GM19239 (cell line): ENCODE measurements around the gene TTC33.
"Not testable (repeated sequence)": the region's sequence is repeated elsewhere in the genome, so short reads cannot be mapped to it uniquely, and the experiment has no call there.

ENCODE experiments used
- DNase-seq: peaks from one replicate; pipeline ENCODE4 v3.0.0; 2011; ENCODE audit warnings: low spot score; ENCODE audit not compliant: insufficient read length
- FAIRE-seq: peaks from 2 replicates; lab custom pipeline; 2011; peaks lifted over from hg19 to GRCh38; lab: Jason Lieb, UNC

TTC33 gene

GRCh38 chr5:40585537-40586267 is 170.1 kb downstream of the TTC33 start:
- FAIRE-seq, result no peak
- DNase-seq, result no peak

DNA sequence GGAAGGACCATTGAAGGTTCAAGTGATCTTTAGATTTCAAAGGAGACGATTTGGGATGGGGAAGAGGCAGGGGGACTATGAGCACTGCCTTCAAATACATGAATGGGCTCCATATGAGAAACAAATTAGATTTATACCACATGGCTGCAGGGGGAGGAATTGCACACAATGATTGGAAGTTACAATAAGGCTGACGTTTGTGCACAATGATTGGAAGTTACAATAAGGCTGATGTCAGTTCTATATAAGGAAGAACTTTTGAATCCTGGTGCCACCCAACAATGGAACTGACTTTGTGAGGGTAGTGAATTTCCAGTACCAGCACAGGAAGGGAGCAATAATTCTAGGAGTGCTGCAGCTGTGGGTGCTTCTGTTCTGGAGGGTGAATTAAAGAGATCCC is 171.7 kb downstream of the TTC33 start:
- FAIRE-seq, result no peak
- DNase-seq, result no peak

- FAIRE-seq, result peak; percentile 93
- no peak for DNase-seq
These were observed 177.0 kb downstream of the TTC33 start for GRCh38 chr5:40578501-40579451.

GRCh38 chr5:40577718-40578117 is 178.0 kb downstream of the TTC33 start:
- FAIRE-seq, result no peak
- no peak for DNase-seq

- FAIRE-seq, result no peak
These were observed 179.8 kb downstream of the TTC33 start for GRCh38 chr5:40575921-40576320.

GRCh38 chr5:40575411-40575810 is 180.3 kb downstream of the TTC33 start:
- no peak for FAIRE-seq
- no peak for DNase-seq

More at GRCh38 chr5:40575921-40576320, 179.8 kb downstream of the TTC33 start:
- no peak for DNase-seq

- no peak for DNase-seq
- no peak for FAIRE-seq
These were observed 182.8 kb downstream of the TTC33 start for GRCh38 chr5:40572937-40573336.

DNA sequence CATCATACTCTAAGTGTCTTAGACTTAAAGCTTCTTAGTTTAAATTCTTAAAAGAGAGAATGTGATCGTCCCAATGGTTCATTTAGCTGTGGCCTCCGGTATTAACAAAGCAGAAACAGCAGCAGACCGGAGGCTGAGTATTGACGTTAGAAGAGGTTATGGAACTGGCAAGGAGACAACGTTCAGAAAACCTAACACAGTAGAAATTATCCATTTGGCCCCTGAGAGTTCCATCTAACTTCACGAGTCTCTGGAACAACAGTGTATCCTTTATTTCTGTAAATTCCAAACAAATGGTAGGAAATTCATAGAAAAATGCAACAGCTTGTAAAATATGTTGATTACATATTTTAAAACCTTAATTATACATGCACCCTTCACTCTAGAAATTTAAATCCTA is 183.4 kb downstream of the TTC33 start:
- no peak for FAIRE-seq
- no peak for DNase-seq

DNA sequence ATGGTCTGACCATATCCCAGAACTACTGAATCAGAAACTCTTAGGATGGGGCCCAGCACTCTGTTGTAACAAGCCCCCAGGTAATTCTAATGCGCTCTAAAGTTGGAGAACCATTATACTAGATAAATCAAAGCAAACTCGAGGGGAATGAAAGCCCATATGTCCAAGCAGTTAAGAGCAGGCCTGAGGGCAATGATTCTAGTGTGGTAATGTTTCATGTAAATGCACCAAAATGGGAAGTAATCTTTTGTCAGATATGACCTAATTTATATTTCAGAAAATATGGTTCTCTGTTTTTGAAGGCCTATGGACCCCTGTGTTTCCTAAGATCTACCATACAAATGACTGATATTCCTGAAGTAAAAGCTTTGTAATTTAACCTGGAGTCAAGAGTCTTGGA is 184.0 kb downstream of the TTC33 start:
- no peak for FAIRE-seq
- DNase-seq, result no peak

DNA sequence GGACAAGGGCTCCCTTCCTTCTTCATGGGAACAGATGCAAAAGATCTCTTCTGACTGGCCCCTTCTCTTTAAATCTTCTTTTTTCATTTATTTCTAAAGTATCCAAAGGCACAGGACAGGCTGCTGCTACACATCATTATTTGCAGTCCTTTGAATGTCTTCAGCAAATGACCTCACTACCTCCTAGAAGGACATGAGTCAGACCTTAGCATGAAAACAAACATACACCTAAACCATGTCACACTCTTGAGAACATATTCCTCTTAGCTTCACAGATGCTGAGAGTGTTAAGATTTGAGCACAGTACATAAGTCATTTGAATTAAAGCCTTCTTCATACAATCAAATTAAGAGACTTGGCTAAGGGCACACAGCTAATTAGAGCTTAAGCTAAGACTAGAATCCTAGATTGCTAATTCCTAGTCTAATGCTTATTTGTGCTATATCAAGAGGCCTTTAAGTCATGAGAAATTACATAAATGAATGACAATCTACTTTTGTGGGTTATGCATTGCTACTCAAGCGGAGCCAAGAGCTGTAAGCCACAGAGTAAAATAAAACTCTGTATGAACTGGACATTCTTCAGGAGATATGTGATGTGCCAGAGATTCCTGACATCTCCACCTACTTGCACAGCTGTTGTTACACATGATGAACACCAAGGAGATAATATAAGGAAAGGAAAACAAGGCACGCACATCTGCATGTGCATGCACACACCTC is 185.2 kb downstream of the TTC33 start:
- DNase-seq (no peak), FAIRE-seq (peak; percentile 75)

- FAIRE-seq, result no peak
- DNase-seq, result no peak
These were observed 186.1 kb downstream of the TTC33 start for GRCh38 chr5:40569546-40570270.

- DNase-seq (no peak), FAIRE-seq (no peak)
These were observed 187.2 kb downstream of the TTC33 start for GRCh38 chr5:40568548-40568947.

- not testable (repeated sequence) for DNase-seq, FAIRE-seq
These were observed 192.6 kb downstream of the TTC33 start for GRCh38 chr5:40563173-40563572.

GRCh38 chr5:40560474-40561110 is 195.2 kb downstream of the TTC33 start:
- FAIRE-seq (no peak), DNase-seq (no peak)

- DNase-seq (no peak), FAIRE-seq (no peak)
These were observed 196.5 kb downstream of the TTC33 start for GRCh38 chr5:40559306-40559705.

DNA sequence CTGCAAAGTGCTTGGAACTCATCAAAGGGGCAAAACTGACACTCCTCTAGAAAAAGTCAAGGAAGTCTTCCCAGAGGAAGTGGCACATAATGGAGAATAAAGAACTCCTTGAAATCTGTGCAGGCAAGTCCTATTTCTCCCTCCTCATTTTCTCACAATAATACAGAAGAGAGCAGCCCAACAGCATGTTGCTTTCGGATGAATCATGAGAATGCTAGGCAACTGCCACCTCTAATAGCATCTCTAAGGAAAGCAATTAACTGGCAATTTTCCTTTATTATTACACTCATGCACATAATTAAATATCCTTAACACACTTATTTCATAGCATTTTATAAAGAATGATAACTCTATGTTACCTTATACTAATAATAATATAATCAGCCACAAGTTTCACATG is 198.3 kb downstream of the TTC33 start:
- FAIRE-seq (no peak), DNase-seq (no peak)

- no peak for FAIRE-seq
These were observed 198.9 kb downstream of the TTC33 start for GRCh38 chr5:40556811-40557210.

DNA sequence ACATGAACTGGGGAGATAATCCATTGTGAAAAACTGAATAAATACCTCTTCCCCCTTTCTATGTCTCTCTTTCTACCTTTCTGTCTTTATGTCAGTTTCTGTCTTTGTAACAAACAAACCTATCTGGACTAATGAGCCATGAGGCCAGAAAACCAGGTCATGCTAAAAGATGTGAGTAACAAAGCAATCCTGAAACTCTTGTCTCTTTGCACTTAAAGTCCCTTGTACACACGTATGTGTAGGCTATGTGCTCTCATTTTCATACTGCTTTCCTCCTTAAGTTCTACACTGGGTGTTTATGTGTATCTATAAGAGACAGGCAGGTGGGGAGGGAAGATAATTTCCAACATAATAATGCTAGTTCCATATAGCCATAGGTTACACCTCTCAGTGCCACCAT is 199.9 kb downstream of the TTC33 start:
- FAIRE-seq, result no peak
- DNase-seq, result no peak

More at GRCh38 chr5:40556811-40557210, 198.9 kb downstream of the TTC33 start:
- DNase-seq, result no peak

- no peak for DNase-seq
- no peak for FAIRE-seq
These were observed 200.9 kb downstream of the TTC33 start for GRCh38 chr5:40554813-40555212.
